Stimulated activated CD8-positive, alpha-beta memory T cell treated with anti-CD3 and anti-CD28 coated beads, Interleukin-2, amount 100 ng/mL, for 1 hour (primary cell): ENCODE results near the gene NCOA3.
"Not testable (repeated sequence)": the region's sequence is repeated elsewhere in the genome, so short reads cannot be mapped to it uniquely, and the experiment has no call there.

Experiments
- DNase-seq, 2 donors: peaks; one replicate each; pipeline ENCODE4 v3.0.0-alpha.2; 2020; ENCODE audit warnings: low read depth in 2 of 2

The NCOA3 gene

DNA sequence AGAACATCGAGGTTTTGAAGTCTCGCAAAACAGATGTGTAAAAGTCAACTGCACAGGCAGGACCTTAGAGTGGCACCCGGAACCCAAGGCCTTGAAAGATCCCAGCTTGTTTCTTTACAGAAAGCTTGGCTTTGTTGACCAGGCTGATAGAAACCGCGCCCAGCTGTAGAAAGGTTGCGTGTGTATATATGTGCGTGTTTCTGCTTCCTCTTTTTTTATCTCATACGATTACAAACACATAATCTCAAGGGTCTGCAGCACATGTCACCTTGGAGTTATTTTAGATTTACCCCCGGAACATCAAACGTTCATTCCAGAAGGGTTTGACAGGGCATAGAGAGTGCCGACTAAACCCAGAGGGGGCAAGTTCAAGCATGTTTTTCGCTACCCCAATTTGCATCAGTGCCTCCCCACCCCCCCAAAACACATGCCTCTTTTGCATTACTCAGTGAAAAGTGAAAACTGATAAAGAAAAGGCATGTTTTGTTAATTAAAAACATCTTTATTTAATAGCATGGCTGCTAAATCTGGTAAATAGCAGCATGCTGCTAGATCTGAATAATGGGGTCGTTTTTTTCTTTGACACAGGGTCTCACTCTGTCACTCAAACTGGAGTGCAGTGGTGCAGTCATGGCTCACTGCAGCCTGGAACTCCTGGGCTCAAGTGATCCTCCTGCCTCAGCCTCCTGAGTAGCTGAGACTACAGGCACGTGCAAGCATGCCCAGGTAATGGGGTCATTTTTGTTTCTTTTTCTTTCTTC, 33.2 kb upstream of the NCOA3 start:
- DNase-seq, result no peak

DNA sequence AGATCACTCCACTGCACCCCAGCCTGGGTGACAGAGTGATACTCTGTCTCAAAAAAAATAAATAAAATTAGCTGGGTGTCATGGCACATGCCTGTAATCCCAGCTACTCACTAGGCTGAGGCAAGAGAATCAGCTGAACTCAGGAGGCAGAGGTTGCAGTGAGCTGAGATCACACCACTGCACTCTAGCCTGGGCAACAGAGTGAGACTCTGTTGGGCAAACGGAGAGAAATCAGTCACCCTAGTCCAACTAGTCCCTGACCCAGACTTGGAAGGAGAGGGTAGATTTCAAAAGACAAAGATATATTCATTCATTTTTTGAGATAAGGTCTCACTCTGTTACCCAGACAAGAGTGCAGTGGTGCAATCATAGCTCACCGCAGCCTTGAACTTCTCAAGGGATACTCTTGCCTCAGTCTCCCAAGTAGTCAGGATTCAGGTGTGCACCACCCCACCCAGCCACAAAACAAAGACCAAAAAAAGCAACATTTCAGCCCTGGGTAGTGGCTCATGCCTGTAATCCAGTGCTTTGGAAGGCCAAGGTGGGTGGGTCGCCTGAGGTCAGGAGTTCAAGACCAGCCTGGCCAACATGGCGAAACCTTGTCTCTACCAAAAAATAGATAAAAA, 26.2 kb upstream of the NCOA3 start:
- no peak for DNase-seq

DNA sequence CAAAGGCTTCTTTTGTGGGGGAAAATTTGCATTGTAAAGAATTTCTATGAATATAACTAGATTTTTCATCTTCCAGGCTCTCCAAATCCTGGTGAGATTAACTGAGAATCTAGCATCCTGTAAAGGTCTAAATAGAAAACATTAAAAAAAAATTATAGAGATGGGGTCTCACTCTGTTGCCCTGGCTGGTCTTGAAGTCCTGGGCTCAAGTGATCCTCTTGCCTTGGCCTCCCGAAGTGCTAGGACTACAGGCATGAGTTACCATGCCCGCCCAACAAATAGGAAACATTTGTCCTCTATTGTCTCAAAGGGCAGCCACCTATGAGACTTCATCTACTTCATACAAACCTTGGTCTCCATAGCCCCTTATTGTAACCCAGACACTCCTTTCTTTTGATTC, 25.2 kb upstream of the NCOA3 start:
- DNase-seq, result no peak

DNA sequence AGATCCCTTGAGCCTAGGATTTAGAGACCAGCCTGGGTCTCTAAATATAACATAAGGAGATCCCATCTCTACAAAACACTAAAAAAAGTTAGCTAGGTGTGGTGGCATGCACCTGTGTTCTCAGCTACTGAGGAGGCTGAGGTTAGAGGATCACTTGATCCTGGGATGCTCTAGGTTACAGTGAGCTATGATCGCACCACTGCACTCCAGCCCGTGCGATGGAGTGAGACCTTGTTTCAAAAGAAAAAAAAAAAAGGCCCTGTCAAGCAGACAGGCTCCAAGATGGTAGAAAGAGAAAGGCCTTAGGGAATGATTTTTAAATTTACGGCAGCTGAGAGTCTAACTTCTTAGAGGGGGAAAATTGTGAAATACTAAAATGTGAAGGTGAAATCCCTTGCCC, 22.6 kb upstream of the NCOA3 start:
- no peak for DNase-seq

DNA sequence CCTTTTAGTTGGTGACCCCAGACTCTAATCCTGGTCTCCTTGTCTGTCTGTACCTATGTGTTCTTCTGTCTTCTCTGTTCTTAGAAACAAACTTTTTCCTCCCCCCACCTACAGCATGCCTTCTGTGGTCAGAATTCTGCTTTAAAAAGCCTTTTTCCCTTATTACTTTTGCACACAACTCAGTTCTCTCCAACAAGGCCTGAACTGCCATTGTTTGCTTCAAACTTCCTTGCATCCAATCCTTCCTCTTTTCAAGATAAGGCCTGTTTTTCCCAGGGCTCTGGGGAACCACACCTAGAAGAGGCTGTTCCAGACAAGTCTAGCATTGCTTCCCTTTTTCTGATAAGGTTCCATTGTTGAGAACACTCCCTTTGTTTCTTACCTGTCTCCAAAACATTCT, 22.2 kb upstream of the NCOA3 start:
- DNase-seq, result no peak

DNA sequence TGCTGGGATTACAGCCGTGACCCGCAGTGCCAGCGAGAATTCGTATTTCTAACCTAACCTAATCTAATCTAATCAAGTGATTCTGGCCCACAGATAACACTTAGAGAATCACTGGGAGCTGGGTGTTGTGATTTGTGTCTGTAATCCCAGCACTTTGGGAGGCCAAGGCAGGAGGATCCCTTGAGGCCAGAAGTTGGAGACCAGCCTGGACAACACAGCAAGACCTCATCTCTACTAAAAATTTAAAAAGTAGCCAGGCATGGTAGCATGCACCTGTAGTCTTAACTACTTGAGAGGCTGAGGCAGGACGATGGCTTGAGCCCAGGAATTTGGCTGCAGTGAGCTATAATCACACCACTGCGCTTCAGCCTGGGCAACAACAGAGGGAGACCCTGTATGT, 21.4 kb upstream of the NCOA3 start:
- DNase-seq, result no peak

DNA sequence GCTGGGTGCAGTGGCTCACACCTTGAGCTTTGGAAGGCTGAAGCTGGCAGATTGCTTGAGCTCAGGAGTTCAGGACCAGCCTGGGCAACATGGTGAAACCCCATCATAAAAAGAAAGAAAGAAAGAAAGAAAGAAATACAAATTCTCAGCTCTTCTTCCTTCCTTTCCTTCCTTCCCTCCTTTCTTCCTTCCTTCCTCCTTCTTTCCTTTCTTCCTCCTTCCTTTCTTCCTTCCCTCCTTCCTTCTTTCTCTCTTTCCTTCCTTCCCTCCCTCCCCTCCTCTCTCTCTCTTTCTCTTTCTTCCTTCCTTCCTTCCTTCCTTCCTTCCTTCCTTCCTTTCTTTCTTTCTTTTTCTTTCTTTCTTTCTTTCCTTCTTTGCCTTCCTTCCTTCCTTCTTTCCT, 21.0 kb upstream of the NCOA3 start:
- no peak for DNase-seq

DNA sequence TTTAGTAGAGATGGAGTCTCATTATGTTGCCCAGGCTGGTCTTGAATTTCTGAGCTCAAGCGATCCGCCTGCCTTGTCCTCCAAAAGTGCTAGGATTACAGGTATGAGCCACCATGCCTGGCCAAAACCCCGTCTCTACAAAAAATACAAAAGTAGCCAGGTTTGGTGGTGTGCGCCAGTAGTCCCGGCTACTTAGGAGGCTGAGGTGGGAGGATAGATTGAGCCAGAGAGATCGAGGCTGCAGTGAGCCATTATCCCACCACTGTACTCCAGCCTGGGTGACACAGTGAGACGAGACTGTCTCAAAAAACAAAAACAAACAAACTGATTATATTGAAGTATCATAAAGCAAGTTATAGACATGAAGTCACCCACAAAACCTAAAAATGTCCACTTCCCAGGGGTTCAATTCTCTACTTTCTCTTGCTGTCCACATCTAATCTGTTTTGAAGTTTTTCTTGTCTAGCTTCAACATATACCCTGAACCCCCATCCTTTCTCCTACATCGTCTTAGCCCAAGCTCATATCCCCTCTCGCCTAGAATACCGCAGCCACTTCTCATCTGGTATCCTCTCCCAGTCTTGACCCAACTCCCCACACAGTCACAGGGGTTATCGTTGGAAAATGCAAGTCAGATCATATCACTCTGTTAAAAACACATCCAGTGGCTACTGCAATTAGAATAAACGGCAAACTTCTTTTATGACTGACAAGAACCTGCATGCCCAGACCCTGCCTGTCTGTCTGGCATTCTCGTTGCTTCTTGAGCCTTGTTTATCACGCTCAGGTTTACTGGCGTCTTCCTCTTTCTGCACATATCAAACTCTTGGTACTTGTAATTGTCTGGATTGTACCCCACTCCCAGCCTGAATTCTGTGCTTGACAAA, 20.1 kb upstream of the NCOA3 start:
- DNase-seq, result no peak

DNA sequence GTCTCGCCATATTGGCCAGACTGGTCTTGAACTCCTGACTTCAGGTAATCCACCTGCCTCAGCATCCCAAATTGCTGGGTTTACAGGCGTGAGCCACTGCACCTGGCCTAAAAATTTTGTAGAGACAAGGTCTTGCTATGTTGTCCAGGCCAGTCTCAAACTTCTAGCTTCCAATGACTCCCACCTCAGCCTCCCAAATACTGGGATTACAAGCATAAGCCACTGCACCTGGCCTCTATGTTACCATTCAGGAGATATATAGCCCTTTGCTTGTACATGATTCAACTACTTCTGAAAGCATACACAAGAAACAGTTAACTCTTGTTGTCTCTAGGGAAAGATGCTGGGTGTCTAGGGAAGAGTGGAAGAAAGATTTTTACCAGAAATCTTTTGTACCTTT, 19.0 kb upstream of the NCOA3 start:
- no peak for DNase-seq

DNA sequence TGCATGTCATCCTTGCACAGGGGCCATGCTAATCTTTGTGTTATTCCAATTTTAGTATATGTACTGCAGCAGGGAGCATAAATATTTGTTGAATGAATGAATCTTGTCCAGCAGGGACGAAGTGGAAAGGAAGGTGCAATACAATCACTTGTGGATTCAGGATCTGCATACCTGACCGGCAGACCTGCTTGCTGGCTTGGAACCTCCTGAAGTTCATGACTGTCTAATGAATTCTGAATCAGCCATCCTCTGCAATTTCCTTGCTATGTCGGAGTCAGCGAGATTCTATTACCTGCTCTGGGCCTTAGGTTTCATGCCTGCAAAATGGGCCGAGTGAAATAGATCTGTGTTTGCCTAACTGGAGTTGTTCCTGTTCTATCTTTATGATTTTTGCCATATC, 17.4 kb upstream of the NCOA3 start:
- DNase-seq, result no peak

DNA sequence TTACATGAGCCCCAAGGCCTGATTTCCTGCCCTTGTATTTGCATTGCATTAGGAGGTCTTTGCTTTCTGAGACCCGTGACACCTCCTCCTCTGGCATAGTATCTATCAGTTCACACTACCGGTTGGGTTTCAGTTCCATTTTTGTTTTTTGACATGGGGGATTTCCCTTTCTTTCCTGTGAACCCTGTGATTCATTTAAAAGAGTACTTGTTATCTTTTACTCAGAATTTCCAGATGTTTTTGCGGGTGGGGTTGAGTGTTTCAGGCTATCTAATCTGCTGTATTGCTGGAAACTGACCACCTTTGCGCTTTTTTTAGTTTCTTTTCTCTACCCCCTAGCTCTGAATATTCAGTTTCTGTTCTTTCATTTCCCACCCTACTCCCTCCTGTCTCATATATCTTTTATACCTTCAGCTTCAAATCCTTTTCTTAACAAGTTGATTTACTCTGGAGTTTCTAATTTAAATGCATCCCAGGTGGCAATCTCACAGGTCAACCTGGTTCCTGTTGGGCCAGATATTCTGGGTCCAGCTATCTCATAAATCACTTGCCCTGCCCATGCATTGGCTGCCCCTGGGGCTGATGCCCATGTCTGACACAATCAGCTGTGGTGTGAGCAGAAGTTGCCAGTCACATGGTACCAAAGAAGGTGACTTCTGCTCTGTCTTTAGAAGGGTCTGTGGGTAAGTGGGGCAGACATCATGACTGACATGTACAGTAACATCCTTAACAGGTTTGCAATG, 14.3 kb upstream of the NCOA3 start:
- peak in 1 of 2 donors; percentile 19 for DNase-seq

DNA sequence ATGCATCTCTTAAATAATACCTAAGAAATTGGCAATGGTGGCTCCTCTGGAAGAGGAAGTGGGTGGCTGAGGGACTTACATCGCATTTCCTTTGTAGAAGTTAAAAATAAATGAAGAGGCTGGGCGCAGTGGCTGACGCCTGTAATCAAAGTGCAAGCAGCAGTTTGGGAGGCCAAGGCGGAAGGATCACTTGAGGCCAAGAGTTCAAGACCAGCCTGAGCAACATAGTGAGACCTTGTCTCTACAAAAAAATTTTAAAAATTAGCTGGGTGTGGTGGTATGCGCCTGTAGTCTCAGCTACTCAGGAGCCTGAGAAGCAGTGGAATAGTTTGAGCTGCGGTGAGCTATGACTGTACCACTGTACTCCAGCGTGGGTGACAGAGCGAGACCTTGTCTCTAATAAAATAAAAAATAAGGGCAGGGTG, 12.2 kb upstream of the NCOA3 start:
- peak in 1 of 2 donors; percentile 21 for DNase-seq

DNA sequence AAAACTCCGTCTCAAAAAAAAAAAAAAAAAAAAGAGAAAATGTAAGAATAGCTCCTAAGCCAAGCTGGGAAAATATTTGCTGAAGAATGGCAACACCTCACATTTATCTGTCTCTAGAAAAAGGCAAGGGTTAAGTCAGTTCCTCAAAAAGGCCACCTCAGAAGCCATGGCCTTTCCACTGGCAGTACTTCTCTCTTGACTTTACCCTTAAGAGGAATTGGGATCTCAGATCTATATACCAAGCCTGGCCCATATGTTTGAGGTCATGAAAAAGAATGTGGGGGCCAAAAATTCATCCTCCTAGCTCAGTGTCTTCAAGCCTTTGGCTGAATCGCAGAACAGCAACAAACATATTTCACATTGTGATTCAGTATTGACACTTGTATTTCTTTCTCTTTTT, 10.9 kb upstream of the NCOA3 start:
- DNase-seq, result no peak

DNA sequence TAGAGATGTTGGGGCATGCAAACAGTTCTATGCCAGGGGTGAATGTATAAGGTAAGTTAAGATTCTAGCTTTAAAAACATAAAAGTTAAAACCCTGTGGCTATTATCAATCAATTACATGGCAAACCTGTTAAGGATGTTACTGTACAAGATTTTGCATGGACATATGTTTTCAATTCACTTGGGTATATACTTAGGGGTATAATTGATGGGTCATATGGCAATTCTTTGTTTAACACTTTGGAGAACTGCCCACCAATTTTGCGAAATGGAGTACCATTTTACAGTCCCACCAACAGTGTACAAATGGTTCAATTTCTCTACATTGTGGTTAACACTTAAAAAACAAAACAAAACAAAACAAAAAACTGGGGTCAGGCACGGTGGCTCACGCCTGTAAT, 9.4 kb upstream of the NCOA3 start:
- DNase-seq, result no peak

DNA sequence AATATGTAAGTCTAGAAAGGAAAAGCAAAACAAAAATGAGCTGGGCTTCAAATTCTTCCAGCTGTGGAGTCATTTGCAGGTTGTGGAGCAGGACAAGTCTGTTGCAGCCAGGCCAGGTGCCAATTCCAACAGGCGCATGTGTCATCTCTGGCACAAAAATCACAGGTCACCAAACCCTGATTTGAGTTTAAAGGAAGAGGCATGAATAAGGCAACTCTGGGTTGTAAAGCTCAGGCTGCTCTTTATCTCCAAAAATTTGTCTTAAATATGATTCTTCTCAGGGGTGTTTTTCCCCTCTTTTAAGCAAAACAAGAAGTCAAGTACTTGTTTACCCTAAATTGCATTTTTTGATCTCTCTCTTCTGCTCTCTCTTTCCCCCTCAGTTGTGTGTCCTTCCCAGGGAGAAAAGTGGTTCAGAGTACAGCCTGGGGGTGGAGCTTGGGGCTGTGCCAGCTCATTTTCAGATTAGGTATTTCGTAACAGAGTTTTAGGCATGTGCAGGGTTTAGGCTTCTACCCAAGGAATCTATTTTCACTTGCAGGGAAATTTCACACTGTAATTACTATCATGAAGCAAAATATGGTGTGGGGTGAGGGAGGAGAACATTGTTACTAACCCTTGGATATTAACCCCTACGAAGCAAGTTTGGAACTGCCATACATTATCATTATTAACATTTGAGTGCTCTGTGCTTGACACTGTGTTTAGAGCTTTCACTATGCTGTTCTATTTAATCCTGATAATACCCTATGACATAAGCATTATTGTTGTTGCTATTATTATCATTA, 8.3 kb upstream of the NCOA3 start:
- DNase-seq, result peak in 1 of 2 donors; percentile 23

DNA sequence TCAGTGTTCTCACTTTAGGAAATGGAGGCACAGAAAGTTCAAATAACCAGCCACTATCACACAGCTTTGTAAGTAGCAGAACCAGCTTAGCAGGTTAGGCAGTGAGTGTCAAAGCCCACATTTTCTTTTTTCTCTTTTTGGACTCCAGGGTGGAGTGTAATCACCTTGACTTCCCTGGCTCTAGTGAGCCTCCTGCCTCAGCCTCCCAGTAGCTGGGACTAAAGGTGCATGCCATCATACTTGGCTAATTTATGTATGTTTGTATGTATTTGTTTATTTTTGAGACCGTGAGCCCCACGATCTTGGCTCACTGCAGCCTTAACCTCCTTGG, 7.8 kb upstream of the NCOA3 start:
- no peak for DNase-seq

DNA sequence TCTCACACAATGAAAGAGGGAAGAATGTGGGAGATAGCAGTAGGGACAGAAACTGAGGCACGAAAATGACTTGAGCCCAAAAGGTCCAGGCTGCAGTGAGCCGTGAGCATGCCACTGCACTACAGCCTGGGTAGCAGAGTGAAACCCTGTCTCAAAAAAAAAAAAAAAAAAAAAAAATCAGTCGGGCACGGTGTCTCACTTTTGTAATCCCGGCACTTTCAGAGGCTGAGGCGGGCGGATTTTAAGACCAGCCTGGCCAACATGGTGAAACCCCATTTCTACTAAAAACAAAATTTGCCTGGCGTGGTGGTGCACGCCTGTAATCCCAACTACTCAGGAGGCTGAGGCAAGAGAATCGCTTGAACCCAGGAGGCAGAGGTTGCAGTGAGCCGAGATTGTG, 7.1 kb upstream of the NCOA3 start:
- DNase-seq, result not testable (repeated sequence)

DNA sequence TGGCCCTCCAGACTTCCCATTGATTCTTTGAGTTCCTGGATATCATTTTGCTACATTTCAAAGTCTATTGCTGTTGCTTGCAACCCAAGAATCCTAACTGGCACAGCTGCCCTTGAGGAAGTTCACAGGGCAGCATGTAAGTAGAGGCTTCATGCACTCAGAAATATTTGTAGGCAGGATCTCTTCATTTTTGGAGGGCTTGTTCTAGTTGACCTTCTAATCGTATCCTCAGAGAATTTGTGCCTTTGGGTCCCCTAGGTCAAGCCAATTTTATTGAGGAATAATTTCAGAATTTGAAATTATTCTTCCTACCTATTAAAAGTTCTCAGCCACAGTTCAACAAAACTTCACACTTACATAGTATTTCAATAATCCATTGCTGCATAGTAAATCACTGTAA, 5.6 kb upstream of the NCOA3 start:
- DNase-seq, result no peak

DNA sequence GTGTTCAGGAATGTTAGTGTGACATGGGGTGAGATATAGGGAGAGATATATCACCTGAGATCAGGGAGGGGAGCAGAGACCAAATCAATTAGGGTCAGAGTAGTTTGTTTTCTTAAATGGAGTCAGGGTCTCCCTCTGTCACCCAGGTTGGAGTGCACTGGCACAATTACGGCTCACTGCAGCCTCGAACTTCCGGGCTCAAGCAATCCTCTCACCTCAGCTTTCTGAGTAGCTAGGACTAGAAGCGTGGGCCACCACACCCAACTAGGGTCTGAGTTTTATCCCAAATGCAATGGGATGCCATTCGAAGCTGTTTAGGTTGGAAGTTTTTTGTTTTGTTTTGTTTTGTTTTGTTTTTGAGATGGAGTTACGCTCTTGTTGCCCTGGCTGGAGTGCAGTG, 3.1 kb upstream of the NCOA3 start:
- DNase-seq, result no peak

DNA sequence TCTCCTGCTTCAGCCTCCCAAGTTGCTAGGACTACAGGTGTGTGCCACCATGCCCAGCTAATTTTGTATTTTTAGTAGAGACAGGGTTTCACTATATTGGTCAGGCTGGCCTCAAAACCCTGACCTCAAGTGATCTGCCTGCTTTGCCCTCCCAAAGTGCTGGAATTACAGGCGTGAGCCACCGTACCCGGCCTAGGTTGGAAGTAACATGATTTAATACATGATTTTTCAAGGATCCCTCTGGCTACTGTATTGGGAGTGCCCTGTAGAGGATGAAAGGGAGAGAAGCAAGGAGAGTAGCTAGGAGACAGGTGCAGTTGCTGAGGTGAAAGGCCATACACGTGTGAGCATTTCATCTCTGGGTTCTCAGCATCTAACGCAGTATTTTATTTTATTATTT, 2.6 kb upstream of the NCOA3 start:
- DNase-seq, result no peak

DNA sequence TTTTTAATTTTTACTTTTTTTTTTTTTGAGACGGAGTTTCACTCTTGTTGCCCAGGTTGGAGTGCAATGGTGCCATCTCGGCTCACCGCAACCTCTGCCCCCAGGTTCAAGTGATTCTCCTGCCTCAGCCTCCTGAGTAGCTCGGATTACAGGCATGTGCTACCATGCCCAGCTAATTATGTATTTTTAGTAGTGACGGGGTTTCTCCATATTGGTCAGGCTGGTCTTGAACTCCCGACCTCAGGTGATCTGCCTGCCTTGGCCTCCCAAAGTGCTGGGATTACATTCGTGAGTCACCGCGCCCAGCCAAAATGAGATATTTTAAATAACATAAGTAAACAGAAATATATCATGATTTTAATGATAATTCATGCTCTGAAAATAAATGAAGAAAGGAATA, 1.6 kb upstream of the NCOA3 start:
- not testable (repeated sequence) for DNase-seq
